OCI-LY1 (cell line): ENCODE measurements around the gene PSD.

Experiments
- H2AFZ ChIP-seq: fragments of 200-600 bp; sonication (generic), shearing (Covaris generic); 2 replicates; pipeline ENCODE4 v1.6.0; 2014; ENCODE audit warnings: antibody characterized with exemption, mild to moderate bottlenecking, low read length
- H3F3A ChIP-seq: fragments of 200-600 bp; sonication (generic), shearing (Covaris generic); 2 replicates; pipeline ENCODE4 v1.6.0; 2014; ENCODE audit warnings: mild to moderate bottlenecking, antibody characterized with exemption, low read length, moderate library complexity; ENCODE audit not compliant: insufficient read depth
- H3K27ac ChIP-seq: fragments of 200-600 bp; sonication (generic); 2 replicates; pipeline ENCODE4 v1.5.1; 2014; ENCODE audit warnings: low read length, mixed run types, mild to moderate bottlenecking, low read depth; ENCODE audit not compliant: poor library complexity, severe bottlenecking
- H3K27me3 ChIP-seq: fragments of 200-600 bp; sonication (generic); 2 replicates; pipeline ENCODE4 v1.6.0; 2014; ENCODE audit warnings: antibody characterized with exemption, mild to moderate bottlenecking, low read length, moderate library complexity; ENCODE audit not compliant: insufficient read depth
- H3K36me3 ChIP-seq: fragments of 200-600 bp; sonication (generic); 2 replicates; pipeline ENCODE4 v1.6.1; 2014; ENCODE audit warnings: mild to moderate bottlenecking, antibody characterized with exemption, low read length, moderate library complexity, mixed read lengths; ENCODE audit not compliant: insufficient read depth
- H3K4me1 ChIP-seq: fragments of 200-600 bp; sonication (generic); 2 replicates; pipeline ENCODE4 v1.5.1; 2014; ENCODE audit warnings: mild to moderate bottlenecking, low read length, moderate library complexity; ENCODE audit not compliant: insufficient read depth, severe bottlenecking
- H3K4me2 ChIP-seq: fragments of 200-600 bp; sonication (generic), shearing (Covaris generic); 2 replicates; pipeline ENCODE4 v1.6.1; 2014; ENCODE audit warnings: low read length
- H3K4me3 ChIP-seq: fragments of 200-600 bp; sonication (generic); 2 replicates; pipeline ENCODE4 v1.5.1; 2014; ENCODE audit warnings: low read length, low read depth, mild to moderate bottlenecking, mixed read lengths; ENCODE audit not compliant: poor library complexity, severe bottlenecking
- H3K79me2 ChIP-seq: fragments of 200-600 bp; shearing (Covaris generic); 2 replicates; pipeline ENCODE4 v1.6.1; 2016; ENCODE audit warnings: mixed run types, low read length, mixed read lengths; ENCODE audit not compliant: insufficient read depth
- H3K9ac ChIP-seq: fragments of 200-600 bp; sonication (generic), shearing (Covaris generic); 2 replicates; pipeline ENCODE4 v1.6.1; 2014; ENCODE audit warnings: mild to moderate bottlenecking, low read length, mixed read lengths
- H3K9me2 ChIP-seq: fragments of 200-600 bp; sonication (generic), shearing (Covaris generic); 2 replicates; pipeline ENCODE4 v1.6.1; 2014; ENCODE audit warnings: low read depth, mild to moderate bottlenecking, low read length, mixed read lengths
- H3K9me3 ChIP-seq: fragments of 200-600 bp; shearing (Covaris generic); 2 replicates; pipeline ENCODE4 v1.6.1; 2014; ENCODE audit warnings: low read length, mixed read lengths
- H4K20me1 ChIP-seq: fragments of 200-600 bp; sonication (generic), shearing (Covaris generic); 2 replicates; pipeline ENCODE4 v1.6.0; 2016; ENCODE audit warnings: mild to moderate bottlenecking, low read length; ENCODE audit not compliant: insufficient read depth
- EZH2 ChIP-seq: fragments of 200-600 bp; sonication (generic), shearing (Covaris generic); IDR thresholded peaks from 2 replicates; pipeline ENCODE4 v1.8.0; 2017; ENCODE audit warnings: borderline replicate concordance, mixed run types, mild to moderate bottlenecking, antibody characterized with exemption, low read length, moderate library complexity, mixed read lengths
- TF ChIP-seq, protein P1 (sequence below): fragments of 200-600 bp; sonication (generic), shearing (Covaris generic); IDR thresholded peaks from 2 replicates; pipeline ENCODE4 v1.5.1; 2017; ENCODE audit warnings: mild to moderate bottlenecking, antibody characterized with exemption, low read length, moderate library complexity, mixed read lengths

The PSD gene

GRCh38 chr10:102421507-102421756, 2.8 kb upstream of the PSD start:
- Histone ChIP-seq H3K9me2 (no peaks in the 10 kb centered on the region), H3K4me3 (peak overlapping the region; percentile 85), H3K9ac (peak overlapping the region; percentile 73), H3K4me1 (peaks cover 28% of the 10 kb centered on the region), H3K9me3 (no peaks in the 10 kb centered on the region), H3F3A (no peaks in the 10 kb centered on the region), H4K20me1 (no peaks in the 10 kb centered on the region), H2AFZ (no peak overlapping the region), H3K79me2 (no peaks in the 10 kb centered on the region), H3K36me3 (no peaks in the 10 kb centered on the region), H3K27me3 (no peaks in the 10 kb centered on the region), H3K27ac (peak overlapping the region; percentile 64), H3K4me2 (peak overlapping the region; percentile 96)
- TF ChIP-seq EZH2: no peak
- TF ChIP-seq, protein P1, sequence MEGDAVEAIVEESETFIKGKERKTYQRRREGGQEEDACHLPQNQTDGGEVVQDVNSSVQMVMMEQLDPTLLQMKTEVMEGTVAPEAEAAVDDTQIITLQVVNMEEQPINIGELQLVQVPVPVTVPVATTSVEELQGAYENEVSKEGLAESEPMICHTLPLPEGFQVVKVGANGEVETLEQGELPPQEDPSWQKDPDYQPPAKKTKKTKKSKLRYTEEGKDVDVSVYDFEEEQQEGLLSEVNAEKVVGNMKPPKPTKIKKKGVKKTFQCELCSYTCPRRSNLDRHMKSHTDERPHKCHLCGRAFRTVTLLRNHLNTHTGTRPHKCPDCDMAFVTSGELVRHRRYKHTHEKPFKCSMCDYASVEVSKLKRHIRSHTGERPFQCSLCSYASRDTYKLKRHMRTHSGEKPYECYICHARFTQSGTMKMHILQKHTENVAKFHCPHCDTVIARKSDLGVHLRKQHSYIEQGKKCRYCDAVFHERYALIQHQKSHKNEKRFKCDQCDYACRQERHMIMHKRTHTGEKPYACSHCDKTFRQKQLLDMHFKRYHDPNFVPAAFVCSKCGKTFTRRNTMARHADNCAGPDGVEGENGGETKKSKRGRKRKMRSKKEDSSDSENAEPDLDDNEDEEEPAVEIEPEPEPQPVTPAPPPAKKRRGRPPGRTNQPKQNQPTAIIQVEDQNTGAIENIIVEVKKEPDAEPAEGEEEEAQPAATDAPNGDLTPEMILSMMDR: no peak

GRCh38 chr10:102420714-102421506, 2.3 kb upstream of the PSD start, which contains the start of gene FBXL15:
FBXL15 (plus strand) TSS chr10:102420836; CDS start chr10:102421130, 294 bp downstream.
- peak within 1 kb of the TSS; percentile 73 for H3K9ac ChIP-seq
- no peaks in the 10 kb centered on the region for H3K79me2 ChIP-seq
- H3K27me3 ChIP-seq: no peaks in the 10 kb centered on the region
- H3K9me3 ChIP-seq: no peaks in the 10 kb centered on the region
- H2AFZ ChIP-seq: no peak within 1 kb of the TSS
- no peaks in the 10 kb centered on the region for H3K36me3 ChIP-seq
- H3K4me3 ChIP-seq: peak within 1 kb of the TSS; percentile 85
- no peaks in the 10 kb centered on the region for H3F3A ChIP-seq
- H3K9me2 ChIP-seq: no peaks in the 10 kb centered on the region
- H3K4me2 ChIP-seq: peak within 1 kb of the TSS; percentile 96
- no peaks in the 10 kb centered on the region for H4K20me1 ChIP-seq
- no peak for TF ChIP-seq EZH2
- TF ChIP-seq, protein P1: no peak
- H3K27ac ChIP-seq: peak within 1 kb of the TSS; percentile 85
- H3K4me1 ChIP-seq: peaks cover 28% of the 10 kb centered on the region

DNA sequence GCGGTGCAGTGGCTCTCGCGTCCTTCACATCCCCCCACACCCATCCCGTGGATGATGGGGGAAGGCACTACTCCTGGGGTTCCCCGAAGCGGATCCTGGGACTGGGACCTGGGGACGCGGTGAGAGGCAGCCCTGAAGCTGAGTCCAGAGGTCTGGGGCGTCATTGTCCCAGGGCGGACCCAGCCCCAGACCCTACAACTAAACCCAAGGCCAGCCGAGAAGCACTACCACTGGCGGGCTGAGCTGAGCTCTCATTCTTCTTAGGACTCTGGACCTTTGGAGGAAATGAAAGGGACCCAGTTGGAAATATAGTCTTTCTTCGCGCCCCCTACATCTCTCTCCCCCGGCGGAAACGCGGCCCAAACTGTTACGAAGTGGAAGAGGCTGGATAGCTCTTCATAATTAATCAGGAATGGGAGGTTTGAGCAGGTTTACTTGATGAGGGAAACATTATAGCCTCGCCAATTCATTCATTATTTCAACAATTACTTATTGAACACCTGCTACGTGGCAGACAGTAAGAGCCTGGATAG, 1.7 kb upstream of the PSD start:
- no peaks in the 10 kb centered on the region for H3K9me3 ChIP-seq
- no peaks in the 10 kb centered on the region for H3K9me2 ChIP-seq
- H3K27ac ChIP-seq: peak overlapping the region; percentile 85
- no peaks in the 10 kb centered on the region for H3K27me3 ChIP-seq
- TF ChIP-seq EZH2: no peak
- TF ChIP-seq, protein P1: no peak
- peak overlapping the region; percentile 73 for H3K9ac ChIP-seq
- no peaks in the 10 kb centered on the region for H3K79me2 ChIP-seq
- H2AFZ ChIP-seq: no peak overlapping the region
- peak overlapping the region; percentile 85 for H3K4me3 ChIP-seq
- no peaks in the 10 kb centered on the region for H4K20me1 ChIP-seq
- H3F3A ChIP-seq: no peaks in the 10 kb centered on the region
- H3K4me2 ChIP-seq: peak overlapping the region; percentile 96
- no peaks in the 10 kb centered on the region for H3K36me3 ChIP-seq
- peaks cover 28% of the 10 kb centered on the region for H3K4me1 ChIP-seq
